ENCODE results near the gene KCNIP4.
"Not testable (repeated sequence)": the region's sequence is repeated elsewhere in the genome, so short reads cannot be mapped to it uniquely, and the experiment has no call there.

The KCNIP4 gene

GRCh38 chr4:20754036-20754435 is 1194.5 kb downstream of the KCNIP4 start:
- no peak for TF ChIP-seq CTCF (IDR thresholded peaks at IDR 0.05; ENCODE audit: low read depth, low read length, missing control alignments)
- no peak overlapping the region for H3K4me3 ChIP-seq (replicated peaks; ENCODE audit: low read depth, low read length)
- no peak for DNase-seq (ENCODE audit: extremely low read depth, low read depth)

GRCh38 chr4:20752641-20753040 is 1195.9 kb downstream of the KCNIP4 start:
- TF ChIP-seq CTCF (IDR thresholded peaks at IDR 0.05; ENCODE audit: low read depth, low read length, missing control alignments), result no peak
- DNase-seq (ENCODE audit: extremely low read depth, low read depth), result no peak
- H3K4me3 ChIP-seq (replicated peaks; ENCODE audit: low read depth, low read length), result no peak overlapping the region

DNA sequence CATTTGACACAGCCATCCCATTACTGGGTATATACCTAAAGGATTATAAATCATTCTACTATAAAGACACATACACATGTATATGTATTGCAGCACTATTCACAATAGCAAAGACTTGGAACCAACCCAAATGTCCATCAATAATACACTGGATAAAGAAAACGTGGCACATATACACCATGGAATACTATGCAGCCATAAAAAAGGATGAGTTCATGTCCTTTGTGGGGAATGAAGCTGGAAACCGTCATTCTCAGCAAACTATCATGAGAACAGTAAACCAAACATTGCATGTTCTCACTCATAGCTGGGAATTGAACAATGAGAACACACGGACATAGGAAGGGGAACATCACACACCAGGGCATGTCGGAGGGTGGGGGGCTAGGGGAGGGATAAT is 1202.6 kb downstream of the KCNIP4 start:
- not testable (repeated sequence) for DNase-seq (ENCODE audit: extremely low read depth, low read depth); H3K4me3 ChIP-seq (replicated peaks; ENCODE audit: low read depth, low read length)

DNA sequence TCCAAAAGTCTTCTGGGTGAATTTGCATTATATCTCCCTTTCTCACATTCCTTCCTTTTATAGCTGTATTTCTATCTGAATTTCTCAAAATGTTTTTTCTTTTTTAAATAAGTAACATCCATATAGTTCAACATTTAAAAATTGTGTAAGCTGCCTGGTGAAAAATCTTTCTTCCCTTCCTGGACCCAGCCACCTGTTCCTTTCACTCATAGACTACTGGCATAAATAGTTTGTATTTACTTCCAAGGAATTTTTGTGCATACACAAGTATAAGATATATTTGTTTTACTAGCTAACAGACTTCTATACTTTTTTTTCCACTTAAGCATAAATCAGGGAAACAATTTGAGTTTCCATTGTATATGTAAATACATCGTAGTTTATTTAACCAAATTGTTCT is 1212.6 kb downstream of the KCNIP4 start:
- TF ChIP-seq CTCF (IDR thresholded peaks at IDR 0.05; ENCODE audit: low read depth, low read length, missing control alignments), result no peak
- no peak for DNase-seq (ENCODE audit: extremely low read depth, low read depth)
- no peak overlapping the region for H3K4me3 ChIP-seq (replicated peaks; ENCODE audit: low read depth, low read length)

GRCh38 chr4:20724915-20725314 is 1223.7 kb downstream of the KCNIP4 start:
- TF ChIP-seq CTCF (IDR thresholded peaks at IDR 0.05; ENCODE audit: low read depth, low read length, missing control alignments), result no peak
- no peak overlapping the region for H3K4me3 ChIP-seq (replicated peaks; ENCODE audit: low read depth, low read length)
- DNase-seq (ENCODE audit: extremely low read depth, low read depth), result no peak

GRCh38 chr4:20723463-20723862 is 1225.1 kb downstream of the KCNIP4 start:
- DNase-seq (ENCODE audit: extremely low read depth, low read depth), result no peak
- no peak for TF ChIP-seq CTCF (IDR thresholded peaks at IDR 0.05; ENCODE audit: low read depth, low read length, missing control alignments)
- H3K4me3 ChIP-seq (replicated peaks; ENCODE audit: low read depth, low read length), result no peak overlapping the region

DNA sequence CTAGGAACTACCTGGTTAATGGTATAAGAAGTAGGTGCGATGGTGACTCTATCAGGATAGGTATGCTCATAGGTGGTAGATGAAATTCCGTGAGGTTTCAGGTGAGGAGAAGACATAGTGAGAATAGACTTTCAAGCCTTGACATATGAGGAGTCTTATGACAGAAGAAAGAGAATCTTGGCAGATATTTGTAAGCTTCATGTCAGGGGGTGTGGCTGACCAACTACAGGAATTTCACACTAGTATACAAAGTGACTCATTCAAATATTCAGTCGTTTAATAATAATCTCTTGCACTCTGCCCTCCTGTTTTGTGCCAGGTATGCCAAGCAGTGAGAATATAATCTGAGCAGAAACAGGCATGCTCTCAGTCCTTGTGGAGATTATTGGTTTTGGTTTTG is 1225.6 kb downstream of the KCNIP4 start:
- H3K4me3 ChIP-seq (replicated peaks; ENCODE audit: low read depth, low read length), result no peak overlapping the region
- DNase-seq (ENCODE audit: extremely low read depth, low read depth), result no peak
- TF ChIP-seq CTCF (IDR thresholded peaks at IDR 0.05; ENCODE audit: low read depth, low read length, missing control alignments), result no peak
